Stimulated activated CD8-positive, alpha-beta memory T cell treated with anti-CD3 and anti-CD28 coated beads, Interleukin-7, amount 100 ng/mL, for 24 hours (primary cell): ENCODE measurements around the gene PNMA1.

Experiments used
- DNase-seq: peaks from one replicate; pipeline ENCODE4 v3.0.0-alpha.2; 2020; ENCODE audit warnings: low read depth

PNMA1 gene, protein sequence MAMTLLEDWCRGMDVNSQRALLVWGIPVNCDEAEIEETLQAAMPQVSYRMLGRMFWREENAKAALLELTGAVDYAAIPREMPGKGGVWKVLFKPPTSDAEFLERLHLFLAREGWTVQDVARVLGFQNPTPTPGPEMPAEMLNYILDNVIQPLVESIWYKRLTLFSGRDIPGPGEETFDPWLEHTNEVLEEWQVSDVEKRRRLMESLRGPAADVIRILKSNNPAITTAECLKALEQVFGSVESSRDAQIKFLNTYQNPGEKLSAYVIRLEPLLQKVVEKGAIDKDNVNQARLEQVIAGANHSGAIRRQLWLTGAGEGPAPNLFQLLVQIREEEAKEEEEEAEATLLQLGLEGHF

DNA sequence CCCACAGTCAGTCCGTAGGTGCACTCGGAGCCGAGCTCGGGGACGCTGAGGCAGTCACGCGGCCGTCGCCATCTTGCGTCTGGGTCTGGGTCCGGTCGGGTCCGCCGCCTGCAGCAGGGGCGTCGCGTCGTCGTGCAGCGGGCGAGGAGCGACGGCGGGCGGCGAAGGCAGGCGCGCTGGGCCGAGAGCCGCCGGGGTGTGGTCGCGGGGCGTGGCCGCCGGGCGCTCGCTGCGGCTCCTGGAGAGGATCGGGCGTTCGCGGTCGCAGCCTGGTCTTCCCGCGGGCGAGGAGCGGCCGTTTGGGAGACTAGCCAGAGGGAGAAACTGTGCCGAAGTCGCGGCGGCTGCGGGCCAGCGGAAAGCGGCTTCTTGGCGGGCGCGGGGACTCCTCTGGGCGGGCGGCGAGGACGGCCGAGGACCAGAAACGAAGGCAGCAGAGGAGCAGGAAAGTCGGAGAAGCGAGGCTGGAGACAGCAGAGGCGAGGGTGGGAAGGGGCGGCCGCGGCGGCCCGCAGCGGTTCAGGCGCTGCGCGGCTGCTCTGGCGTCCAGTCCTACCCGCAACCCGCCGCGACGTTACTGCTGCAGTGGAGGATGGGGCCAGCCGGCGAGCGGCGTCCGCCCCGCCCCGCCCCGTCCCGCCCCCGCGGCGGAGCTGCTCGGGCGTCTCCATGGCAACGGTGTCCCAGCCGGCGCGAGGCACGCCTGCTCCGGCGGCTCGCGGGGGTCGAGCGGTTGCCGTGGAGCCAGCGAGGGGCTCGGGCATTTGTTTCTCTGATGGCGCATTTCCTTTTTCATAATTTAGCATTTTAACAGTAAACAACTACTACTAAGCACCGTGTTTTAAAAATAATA, at the start of gene PNMA1:
PNMA1 (minus strand) TSS at position 582 of the 853 bp plus-strand sequence. CDS start 745 bp downstream, outside the sequence.
- DNase-seq, result peak; percentile 74

DNA sequence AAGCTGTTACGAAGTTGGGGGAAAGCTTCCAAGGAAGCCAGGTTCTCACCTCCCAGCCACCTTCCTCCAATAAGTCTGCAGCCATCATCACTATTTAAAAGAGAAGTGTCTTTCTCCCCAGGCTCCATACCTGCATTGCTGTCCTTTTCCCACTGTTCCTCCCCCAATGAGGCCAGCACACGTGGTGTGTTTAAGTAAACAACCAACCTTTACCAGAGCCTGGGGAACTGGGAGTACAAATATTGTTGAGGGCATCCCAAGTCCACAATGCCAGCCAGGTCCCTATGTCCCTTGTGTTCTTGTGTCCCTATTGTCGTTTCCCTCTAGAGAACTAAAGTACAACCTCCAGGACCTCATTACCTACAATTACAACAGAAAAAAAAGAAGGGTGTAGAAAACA, 49.2 kb upstream of the PNMA1 start:
- DNase-seq, result no peak

- DNase-seq, result no peak
Measured at GRCh38 chr14:73762375-73762822, 48.2 kb upstream of the PNMA1 start.

GRCh38 chr14:73761618-73762355, 47.6 kb upstream of the PNMA1 start:
- no peak for DNase-seq

DNA sequence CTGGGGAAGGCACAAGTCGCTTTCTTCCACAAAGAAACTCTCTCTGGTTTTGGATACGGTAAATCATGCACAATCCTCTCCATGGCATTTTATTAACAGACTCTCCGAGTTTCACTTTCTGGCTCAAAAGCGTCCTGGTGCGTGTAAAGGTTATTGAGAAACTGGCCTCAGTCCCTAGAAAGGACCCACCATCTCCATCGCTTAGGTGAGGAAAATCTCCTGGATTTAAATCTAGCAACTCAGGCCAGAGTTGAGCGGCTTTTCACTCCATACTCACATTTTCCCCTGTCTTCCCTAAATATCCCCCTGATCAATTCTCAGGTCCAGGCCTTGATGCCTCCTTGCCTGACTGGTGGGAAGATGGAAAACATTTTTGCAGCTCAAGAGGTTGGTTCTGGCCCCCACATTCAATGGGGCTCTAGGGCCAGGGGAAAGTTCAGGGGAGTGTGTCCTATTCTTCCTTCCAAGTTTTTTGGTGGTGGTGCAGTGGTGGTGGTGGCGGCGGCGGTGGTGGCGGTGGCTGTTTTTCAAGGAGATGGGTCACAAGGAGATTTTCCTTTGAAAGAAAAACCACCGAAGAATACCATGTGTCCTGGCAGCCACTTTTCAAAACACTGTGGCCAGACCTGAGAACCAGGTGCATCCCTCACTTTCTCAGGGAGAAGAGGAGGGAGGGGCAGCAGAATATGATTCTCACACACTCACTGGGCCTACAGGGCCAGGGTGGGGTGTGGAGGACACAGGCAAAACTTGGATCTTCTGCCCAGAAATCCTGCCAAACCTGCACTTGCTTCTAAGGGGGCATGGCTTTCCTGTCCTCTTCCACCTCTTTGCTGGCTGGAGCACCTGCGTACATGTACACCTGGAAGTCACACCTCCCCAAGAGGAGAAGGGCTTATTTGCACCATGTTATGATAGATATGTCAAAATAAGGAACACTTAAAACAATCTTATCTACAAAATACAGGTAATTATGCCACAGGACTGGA, 46.7 kb upstream of the PNMA1 start:
- no peak for DNase-seq

GRCh38 chr14:73759714-73760597, 45.8 kb upstream of the PNMA1 start:
- DNase-seq, result peak; percentile 91

- DNase-seq, result no peak
Measured at GRCh38 chr14:73759183-73759713, 45.1 kb upstream of the PNMA1 start.

DNA sequence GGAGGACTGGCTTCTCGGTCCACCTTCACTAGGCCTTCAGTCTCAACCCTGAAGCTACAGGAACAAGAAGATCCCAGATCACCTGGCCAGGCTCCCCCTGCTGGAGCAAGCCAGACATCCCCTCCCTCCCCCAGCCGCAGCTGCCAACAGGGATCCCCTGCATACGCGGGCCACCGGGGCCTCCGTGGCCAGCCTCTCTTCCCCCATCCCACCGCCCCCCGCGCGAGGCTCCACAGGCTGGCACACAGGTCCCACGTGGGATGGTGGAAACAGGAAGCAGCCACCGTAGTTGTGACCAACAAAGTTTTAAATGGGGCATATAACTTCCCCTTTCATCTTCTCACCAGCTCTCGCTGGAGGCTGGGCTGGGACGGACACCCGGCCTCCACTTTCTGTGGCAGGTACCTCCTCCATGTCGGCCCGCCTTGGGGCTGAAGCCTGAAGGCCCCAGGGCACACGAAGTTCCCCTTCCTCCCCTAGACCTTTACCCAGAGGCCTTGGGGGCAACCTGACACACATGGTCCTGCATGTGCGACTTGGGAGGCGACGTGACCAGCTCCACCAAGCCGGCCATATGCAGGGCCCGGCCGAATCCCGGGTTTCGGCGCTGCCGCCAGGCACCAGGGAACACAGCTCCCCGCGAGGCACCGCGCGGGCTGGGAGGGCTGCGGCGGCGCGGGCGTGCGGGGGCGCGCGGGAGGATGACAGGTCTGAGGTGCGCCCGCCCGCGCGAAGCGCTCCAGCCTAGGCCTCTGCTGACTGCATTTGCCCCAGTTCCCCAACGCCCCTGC, 44.4 kb upstream of the PNMA1 start:
- DNase-seq, result no peak

DNA sequence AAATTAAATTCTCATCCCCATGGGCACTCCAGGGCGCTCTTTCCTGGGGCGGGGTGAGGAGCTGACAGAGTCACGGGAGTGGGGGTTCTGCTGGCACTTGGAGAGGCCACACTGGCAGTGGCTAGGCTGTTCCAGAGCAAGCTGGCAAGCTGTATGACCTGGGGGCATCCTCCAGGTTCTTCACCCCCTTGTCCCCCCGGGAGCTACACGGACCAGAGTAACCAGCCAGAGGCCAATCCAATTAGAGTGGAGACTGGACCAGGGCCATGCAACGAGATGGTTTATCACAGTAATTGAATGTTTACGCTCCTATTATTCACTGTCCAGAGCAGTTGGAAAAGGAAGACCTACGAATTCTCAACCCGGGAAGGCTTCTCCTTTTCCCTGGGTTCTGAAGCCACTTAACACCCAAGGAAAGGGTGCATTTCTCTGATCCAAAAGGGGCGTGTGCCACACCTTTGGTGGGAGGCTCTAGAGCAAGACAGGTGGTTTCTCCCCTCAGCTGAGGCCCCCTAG, 43.8 kb upstream of the PNMA1 start:
- no peak for DNase-seq

DNA sequence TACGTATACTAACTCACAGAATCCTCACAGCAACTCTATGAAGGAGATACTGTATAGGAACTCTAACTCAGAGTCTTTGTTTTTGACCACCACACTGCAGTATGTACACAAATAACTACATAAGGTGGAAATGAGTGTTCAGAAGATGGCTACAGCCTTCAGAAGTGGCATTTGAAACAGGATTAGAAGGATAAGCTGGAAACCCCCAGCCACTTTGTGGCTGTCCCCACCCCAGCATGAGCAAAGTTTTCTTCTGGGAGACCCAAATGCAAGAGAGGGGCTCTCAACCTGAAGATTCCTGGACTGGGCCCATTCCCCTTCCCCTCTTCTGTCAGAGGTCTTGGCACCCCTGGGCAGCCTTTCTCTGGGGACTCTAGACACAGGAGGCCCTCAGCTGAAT, 43.2 kb upstream of the PNMA1 start:
- no peak for DNase-seq

DNA sequence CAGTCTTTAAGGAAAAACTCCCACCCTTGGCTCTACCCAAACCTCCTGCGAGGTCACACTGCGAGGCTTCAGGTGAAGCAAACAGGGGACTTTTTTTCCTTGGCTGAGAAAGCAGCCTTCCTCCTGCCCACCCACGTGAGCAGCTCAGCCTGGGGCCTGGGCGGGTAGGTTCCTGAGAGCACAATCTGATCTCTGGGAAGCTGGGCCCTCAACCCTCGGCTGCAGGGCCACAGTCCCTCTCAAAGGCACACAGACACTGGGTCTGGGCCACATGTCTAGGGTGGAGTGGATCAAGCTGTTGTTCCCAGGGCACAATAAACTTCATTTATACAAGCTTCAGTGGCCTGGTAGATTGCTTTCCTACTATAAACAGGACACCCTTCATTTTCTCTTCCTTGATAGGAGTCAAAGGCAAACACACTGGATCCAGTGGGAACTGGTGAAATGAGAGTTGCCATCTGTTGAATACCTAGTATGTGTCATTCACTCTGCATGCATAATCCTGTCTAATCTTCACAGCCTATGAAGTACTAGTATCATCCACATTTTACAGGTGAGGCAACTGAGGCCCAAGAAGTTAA, 41.3 kb upstream of the PNMA1 start:
- no peak for DNase-seq

DNA sequence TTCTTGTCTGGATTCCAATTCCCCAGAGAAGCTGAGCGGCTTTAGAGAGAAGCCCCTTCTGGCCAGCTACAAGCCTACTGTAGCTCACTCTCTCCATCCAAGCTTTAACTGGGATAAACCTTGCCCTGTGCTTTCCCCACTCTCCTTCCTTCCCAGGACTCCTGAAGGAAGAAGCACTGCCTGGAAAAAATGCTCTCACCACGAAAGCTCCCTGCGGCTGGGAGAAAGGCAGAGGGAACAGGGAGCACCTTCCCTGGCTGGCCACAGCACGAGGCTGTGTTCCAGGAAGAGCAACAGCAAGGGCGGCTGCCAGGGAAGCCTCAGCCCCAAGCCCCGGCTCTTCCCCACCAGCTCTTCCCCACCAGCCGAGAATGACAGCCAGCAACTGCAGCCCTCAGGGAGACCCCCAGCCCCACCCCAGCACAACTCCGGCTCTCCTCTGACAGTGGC, 40.8 kb upstream of the PNMA1 start:
- DNase-seq, result no peak

- no peak for DNase-seq
Measured at GRCh38 chr14:73753887-73754795, 40.0 kb upstream of the PNMA1 start.

GRCh38 chr14:73753124-73753886, 39.1 kb upstream of the PNMA1 start:
- no peak for DNase-seq

GRCh38 chr14:73752297-73752992, 38.3 kb upstream of the PNMA1 start:
- DNase-seq, result no peak

GRCh38 chr14:73751157-73751691, 37.0 kb upstream of the PNMA1 start:
- no peak for DNase-seq
